CD4-positive, alpha-beta memory T cell (primary cell): ENCODE results near the gene HOXC12. TPM values are rescaled to one million over a fixed set of nuclear protein-coding genes. Genes with fewer than 3 reads are reported as not detected.

ENCODE experiments used
- CTCF ChIA-PET: fragments of 350-600 bp; sonication (Branson Sonifier 250); formaldehyde crosslinking; loops from one replicate; lab custom pipeline; 2021; ENCODE audit warnings: inconsistent platforms; ENCODE audit not compliant: partially characterized antibody; lab: Charles Lee
- POLR2A ChIA-PET: fragments of 350-600 bp; sonication (Branson Sonifier 250); formaldehyde crosslinking; loops from one replicate; lab custom pipeline; 2021; ENCODE audit not compliant: partially characterized antibody; lab: Charles Lee
- DNase-seq, 5 donors: peaks; one replicate each; pipeline versions ENCODE4 v3.0.0 to v3.0.0-alpha.2; 2020 to 2022; ENCODE audit warnings: mixed read lengths in 1 of 5
- H3K27ac ChIP-seq: one replicate; pipeline ENCODE4 v1.7.0; 2013; ENCODE audit warnings: low read depth, low read length
- H3K27me3 ChIP-seq: 2 replicates; pipeline ENCODE4 v1.7.0; 2013; ENCODE audit warnings: mild to moderate bottlenecking, low read length, moderate library complexity; ENCODE audit not compliant: insufficient read depth
- H3K36me3 ChIP-seq: 2 replicates; pipeline ENCODE4 v1.7.0; 2013; ENCODE audit warnings: mild to moderate bottlenecking, low read length, moderate library complexity; ENCODE audit not compliant: insufficient read depth
- H3K4me1 ChIP-seq: 2 replicates; pipeline ENCODE4 v1.7.0; 2013; ENCODE audit warnings: mild to moderate bottlenecking, low read length, moderate library complexity; ENCODE audit not compliant: insufficient read depth
- H3K4me3 ChIP-seq, 2 donors: one replicate each; pipeline ENCODE4 v1.7.0; 2013; ENCODE audit warnings: low read length in 2 of 2, mild to moderate bottlenecking in 1 of 2
- H3K9me3 ChIP-seq, 2 donors: one replicate each; pipeline ENCODE4 v1.7.0; 2013; ENCODE audit warnings: low read length in 2 of 2, control low read depth in 1 of 2; ENCODE audit not compliant: control insufficient read depth in 1 of 2
- H3K27ac Mint-ChIP-seq, 7 donors: one replicate each; pipeline ENCODE4 v1.8.0; 2020 to 2021; ENCODE audit warnings: mixed read lengths in 7 of 7, mild to moderate bottlenecking in 6 of 7, inconsistent platforms in 3 of 7, moderate library complexity in 3 of 7
- H3K27me3 Mint-ChIP-seq, 2 donors: one replicate each; pipeline ENCODE4 v1.8.0; 2020 to 2021; ENCODE audit warnings: mixed read lengths in 2 of 2
- H3K36me3 Mint-ChIP-seq, 2 donors: one replicate each; pipeline ENCODE4 v1.8.0; 2020 to 2021; ENCODE audit warnings: mixed read lengths in 2 of 2, inconsistent platforms in 1 of 2, mild to moderate bottlenecking in 1 of 2
- H3K4me1 Mint-ChIP-seq, 4 donors: one replicate each; pipeline ENCODE4 v1.8.0; 2020 to 2021; ENCODE audit warnings: mixed read lengths in 4 of 4, mild to moderate bottlenecking in 1 of 4
- H3K4me3 Mint-ChIP-seq, 8 donors: one replicate each; pipeline ENCODE4 v1.8.0; 2020 to 2021; ENCODE audit warnings: mixed read lengths in 8 of 8, mild to moderate bottlenecking in 7 of 8, moderate library complexity in 6 of 8, inconsistent platforms in 3 of 8
- H3K9me3 Mint-ChIP-seq, 8 donors: one replicate each; pipeline ENCODE4 v1.8.0; 2020 to 2021; ENCODE audit warnings: mixed read lengths in 8 of 8, mild to moderate bottlenecking in 5 of 8, inconsistent platforms in 3 of 8, moderate library complexity in 1 of 8
- intact Hi-C: fragments of 100-400 bp; cut with micrococcal nuclease; formaldehyde crosslinking; loops from one replicate; pipeline ENCODE4 v1.15.1; 2023
- polyA plus RNA-seq, 2 donors: library from polyadenylated mRNA; unstranded; fragments of 300-500 nt; fragmentation: Illumina TruSeq; gene quantifications; one replicate each; pipeline ENCODE4 v1.2.3, GENCODE V29; 2021
- total RNA-seq, 2 experiments: library from RNA; stranded (reverse); gene quantifications; one replicate each; pipeline ENCODE4 v1.2.3, GENCODE V29; 2021

The HOXC12 gene
- total and polyA plus RNA-seq, 4 experiments from 2014 or later, result not detected

GRCh38 chr12:53983568-53983949, 28.9 kb downstream of the HOXC12 start:
- H3K27me3 Mint-ChIP-seq, result peaks cover 74 to 81% of the 10 kb centered on the region in 2 donors
- H3K36me3 ChIP-seq, result no peaks in the 10 kb centered on the region
- H3K9me3 Mint-ChIP-seq, result peaks cover 0 to 36% (median 8%) of the 10 kb centered on the region in 8 donors
- no peak overlapping the region for H3K4me3 ChIP-seq
- no peak for DNase-seq
- intact Hi-C loops, result no loop called here
- H3K9me3 ChIP-seq, result no peaks in the 10 kb centered on the region
- H3K4me1 ChIP-seq, result peaks cover 22% of the 10 kb centered on the region
- H3K27me3 ChIP-seq, result peaks cover 95% of the 10 kb centered on the region
- POLR2A ChIA-PET, result no interaction called here
- H3K27ac ChIP-seq, result no peak overlapping the region
- H3K27ac Mint-ChIP-seq, result peak overlapping the region in 4 of 7 donors; percentile 70 to 83 (median 78)
- CTCF ChIA-PET, result no interaction called here
- peaks cover 4 to 46% (median 18%) of the 10 kb centered on the region in 4 donors for H3K4me1 Mint-ChIP-seq
- H3K36me3 Mint-ChIP-seq, result peaks cover 0 to 1% of the 10 kb centered on the region in 2 donors
- H3K4me3 Mint-ChIP-seq, result peak overlapping the region in 3 of 8 donors; percentile 7 to 26 (median 25)

GRCh38 chr12:53983950-53984572, 29.4 kb downstream of the HOXC12 start:
- Mint-ChIP-seq H3K4me1 (peaks cover 6 to 46% (median 20%) of the 10 kb centered on the region in 4 donors), H3K27ac (peak overlapping the region in 4 of 7 donors; percentile 42 to 77 (median 72)), H3K4me3 (peak overlapping the region in 2 of 8 donors; percentile 26 to 28), H3K27me3 (peaks cover 76 to 80% of the 10 kb centered on the region in 2 donors), H3K36me3 (peaks cover 0 to 1% of the 10 kb centered on the region in 2 donors), H3K9me3 (peaks cover 0 to 38% (median 7%) of the 10 kb centered on the region in 8 donors)
- CTCF ChIA-PET, result interaction anchor here (0.6 to 1.7 kb wide), 2 partner anchors 224 to 370 kb away, joined by 3 to 4 read pairs; no protein-coding TSS in a partner anchor
- Histone ChIP-seq H3K9me3 (no peaks in the 10 kb centered on the region), H3K27me3 (peaks cover 95% of the 10 kb centered on the region), H3K27ac (no peak overlapping the region), H3K4me3 (no peak overlapping the region), H3K4me1 (peaks cover 27% of the 10 kb centered on the region), H3K36me3 (no peaks in the 10 kb centered on the region)
- DNase-seq, result no peak
- intact Hi-C loops, result no loop called here
- POLR2A ChIA-PET, result no interaction called here

GRCh38 chr12:53984901-53985691, 30.4 kb downstream of the HOXC12 start, which contains the start of gene HOXC10:
Gene HOXC10 (plus strand): TSS chr12:53985146. CDS start chr12:53985260, 114 bp downstream.
- POLR2A ChIA-PET, result no interaction called here

GRCh38 chr12:53985692-53985993, 30.9 kb downstream of the HOXC12 start:
- POLR2A ChIA-PET, result no interaction called here
- Mint-ChIP-seq H3K27me3 (peaks cover 77 to 84% of the 10 kb centered on the region in 2 donors), H3K27ac (peak overlapping the region in 2 of 7 donors; percentile 7 to 93), H3K4me1 (peaks cover 19 to 62% (median 34%) of the 10 kb centered on the region in 4 donors), H3K36me3 (peaks cover 0 to 1% of the 10 kb centered on the region in 2 donors), H3K4me3 (peak overlapping the region in 7 of 8 donors; percentile 25 to 88 (median 72)), H3K9me3 (peaks cover 0 to 34% (median 5%) of the 10 kb centered on the region in 8 donors)
- Histone ChIP-seq H3K4me3 (no peak overlapping the region), H3K9me3 (no peaks in the 10 kb centered on the region), H3K4me1 (peaks cover 36% of the 10 kb centered on the region), H3K36me3 (no peaks in the 10 kb centered on the region), H3K27ac (no peak overlapping the region), H3K27me3 (peaks cover 94% of the 10 kb centered on the region)
- intact Hi-C loops, result loop anchor here (5.0 kb wide), 1 partner anchor 33 kb away; the partner anchor contains the start of gene HOXC12
- CTCF ChIA-PET, result interaction anchor here (1.2 to 2.4 kb wide), 5 partner anchors 45 to 229 kb away, joined by 3 to 8 read pairs (median 3); no protein-coding TSS in a partner anchor
- DNase-seq, result no peak

More at GRCh38 chr12:53984901-53985691, 30.4 kb downstream of the HOXC12 start, which contains the start of gene HOXC10:
- H3K9me3 ChIP-seq, result no peaks in the 10 kb centered on the region
- H3K4me3 Mint-ChIP-seq, result peak within 1 kb of the TSS; percentile 48 to 88 (median 70)
- H3K4me1 Mint-ChIP-seq, result peaks cover 15 to 57% (median 29%) of the 10 kb centered on the region in 4 donors
- peaks cover 0 to 36% (median 6%) of the 10 kb centered on the region in 8 donors for H3K9me3 Mint-ChIP-seq
- peaks cover 76 to 82% of the 10 kb centered on the region in 2 donors for H3K27me3 Mint-ChIP-seq
- CTCF ChIA-PET, result interaction anchor here (0.6 to 2.4 kb wide), 5 partner anchors 207 to 369 kb away, joined by 3 to 8 read pairs (median 3); no protein-coding TSS in a partner anchor
- H3K27ac ChIP-seq, result no peak within 1 kb of the TSS
- H3K27me3 ChIP-seq, result peaks cover 94% of the 10 kb centered on the region
- no peak within 1 kb of the TSS for H3K4me3 ChIP-seq
- H3K4me1 ChIP-seq, result peaks cover 36% of the 10 kb centered on the region
- H3K36me3 Mint-ChIP-seq, result peaks cover 0 to 1% of the 10 kb centered on the region in 2 donors
- DNase-seq, result peak in 4 of 5 donors; percentile 42 to 73 (median 45)
- intact Hi-C loops, result loop anchor here (5.0 kb wide), 1 partner anchor 33 kb away; the partner anchor contains the start of gene HOXC12
- no peaks in the 10 kb centered on the region for H3K36me3 ChIP-seq
- H3K27ac Mint-ChIP-seq, result peak within 1 kb of the TSS in 5 of 7 donors; percentile 42 to 93 (median 75)

- Mint-ChIP-seq H3K9me3 (peaks cover 0 to 30% (median 5%) of the 10 kb centered on the region in 8 donors), H3K27me3 (peaks cover 77 to 84% of the 10 kb centered on the region in 2 donors), H3K4me1 (peaks cover 19 to 62% (median 33%) of the 10 kb centered on the region in 4 donors), H3K4me3 (peak overlapping the region in 6 of 8 donors; percentile 30 to 76 (median 60)), H3K36me3 (peaks cover 0 to 1% of the 10 kb centered on the region in 2 donors), H3K27ac (peak overlapping the region in 3 of 7 donors; percentile 22 to 84 (median 75))
- Histone ChIP-seq H3K36me3 (no peaks in the 10 kb centered on the region), H3K27ac (no peak overlapping the region), H3K4me3 (no peak overlapping the region), H3K4me1 (peaks cover 36% of the 10 kb centered on the region), H3K27me3 (peaks cover 94% of the 10 kb centered on the region), H3K9me3 (no peaks in the 10 kb centered on the region)
- intact Hi-C loops, result loop anchor here (5.0 kb wide), 1 partner anchor 34 kb away; the partner anchor contains the start of gene HOXC12
- ChIA-PET POLR2A (interaction anchor here (0.5 kb wide), 1 partner anchor 288 kb away, joined by 3 read pairs; no protein-coding TSS in a partner anchor), CTCF (interaction anchor here (1.0 to 2.4 kb wide), 6 partner anchors 32 to 229 kb away, joined by 3 to 8 read pairs (median 3); no protein-coding TSS in a partner anchor)
- no peak for DNase-seq
Measured at GRCh38 chr12:53985994-53986685, 31.4 kb downstream of the HOXC12 start.
